K562 (cell line): ENCODE data around the gene TRMT112. TPM values are rescaled to one million over a fixed set of nuclear protein-coding genes. Genes with fewer than 3 reads are reported as not detected.

ENCODE experiments used
- EWSR1 ChIP-seq: fragments of 450-650 bp; IDR thresholded peaks from 2 replicates; pipeline ENCODE4 v1.6.1; 2018; ENCODE audit warnings: borderline replicate concordance, mild to moderate bottlenecking, low read depth, moderate library complexity; ENCODE audit not compliant: partially characterized antibody
- GATA2 ChIP-seq: sonication (generic); formaldehyde crosslinking; IDR thresholded peaks from 2 replicates; pipeline ENCODE4 v1.4.0; 2020; ENCODE audit warnings: mild to moderate bottlenecking, missing genetic modification reagents
- GATAD2B ChIP-seq: fragments of 450-650 bp; IDR thresholded peaks from 2 replicates; pipeline ENCODE4 v1.6.1; 2017; ENCODE audit warnings: mild to moderate bottlenecking, borderline replicate concordance
- HNRNPK ChIP-seq: fragments of 200-400 bp; formaldehyde crosslinking; IDR thresholded peaks from one replicate; pipeline ENCODE4 v1.6.1; 2018; ENCODE audit warnings: mild to moderate bottlenecking, low read depth, low read length; ENCODE audit not compliant: poor library complexity, severe bottlenecking
- IRF1 ChIP-seq: sonication (generic); formaldehyde crosslinking; IDR thresholded peaks from 2 replicates; pipeline ENCODE4 v1.8.0; 2022; ENCODE audit warnings: missing genetic modification reagents, mild to moderate bottlenecking, borderline replicate concordance
- L3MBTL2 ChIP-seq: fragments of 450-650 bp; IDR thresholded peaks from 2 replicates; pipeline ENCODE4 v1.6.1; 2016; ENCODE audit warnings: mild to moderate bottlenecking, moderate library complexity
- MTA3 ChIP-seq: fragments of 450-650 bp; formaldehyde crosslinking; IDR thresholded peaks from 2 replicates; pipeline ENCODE4 v1.6.1; 2017; ENCODE audit warnings: mild to moderate bottlenecking, borderline replicate concordance
- NCOR1 ChIP-seq: fragments of 450-650 bp; IDR thresholded peaks from 2 replicates; pipeline ENCODE4 v1.6.1; 2016; ENCODE audit warnings: mild to moderate bottlenecking, moderate library complexity
- NFATC3 ChIP-seq: fragments of 450-650 bp; IDR thresholded peaks from 2 replicates; pipeline ENCODE4 v1.6.1; 2017; ENCODE audit warnings: mild to moderate bottlenecking
- NR2F6 ChIP-seq: fragments of 450-650 bp; formaldehyde crosslinking; IDR thresholded peaks from 2 replicates; pipeline ENCODE4 v1.4.0; 2020; ENCODE audit warnings: mild to moderate bottlenecking
- PYGO2 ChIP-seq: fragments of 450-650 bp; IDR thresholded peaks from 2 replicates; pipeline ENCODE4 v1.6.1; 2016; ENCODE audit warnings: mild to moderate bottlenecking, missing genetic modification characterization, moderate library complexity, missing compliant biosample characterization
- RERE ChIP-seq: sonication (generic); formaldehyde crosslinking; IDR thresholded peaks from 2 replicates; pipeline ENCODE4 v1.8.0; 2023; ENCODE audit warnings: missing genetic modification reagents, mild to moderate bottlenecking, borderline replicate concordance
- RFX1 ChIP-seq: fragments of 450-650 bp; IDR thresholded peaks from 2 replicates; pipeline ENCODE4 v1.6.1; 2016; ENCODE audit warnings: mild to moderate bottlenecking, moderate library complexity
- ZBTB33 ChIP-seq: sonication (generic); formaldehyde crosslinking; IDR thresholded peaks from 2 replicates; pipeline ENCODE4 v1.8.1; 2023; ENCODE audit warnings: mild to moderate bottlenecking, missing genetic modification reagents
- ZC3H8 ChIP-seq: fragments of 450-650 bp; IDR thresholded peaks from 2 replicates; pipeline ENCODE4 v1.6.1; 2017
- polyA plus RNA-seq, 8 experiments: library from polyadenylated mRNA; depleted of rRNA in 4 of 8; stranded (reverse) in 5 of 8; unstranded in 3 of 8; fragments of >200 nt; fragmentation: Nextera tagmentation in 2 of 8; fragmentation: Illumina TruSeq in 1 of 8; extraction: Ambion mirVana in 2 of 8; extraction: Trizol in 1 of 8; gene quantifications; 2 replicates each; pipeline versions ENCODE4 v1.2.1 to v1.2.3, GENCODE V29; 2011 to 2014; ENCODE audit warnings: inconsistent platforms in 1 of 8, missing spikeins in 1 of 8
- total RNA-seq, 7 experiments: library from RNA; depleted of rRNA in 6 of 7; stranded (reverse); fragments of >200 nt in 6 of 7; fragmentation: Illumina TruSeq in 2 of 7; extraction: Trizol in 2 of 7; gene quantifications; 2 replicates each; pipeline versions ENCODE4 v1.2.1 to v1.2.3, GENCODE V29; 2011 to 2021; ENCODE audit warnings: low replicate concordance in 1 of 7
- TF ChIP-seq, protein P1 (sequence below): fragments of 250-450 bp; sonication (Bioruptor Pico); IDR thresholded peaks from 2 replicates; pipeline ENCODE4 v1.8.0; 2021; ENCODE audit warnings: borderline replicate concordance, mild to moderate bottlenecking, moderate library complexity; ENCODE audit not compliant: poor library complexity, severe bottlenecking
- TF ChIP-seq, protein P2 (sequence below): fragments of 450-650 bp; formaldehyde crosslinking; IDR thresholded peaks from 2 replicates; pipeline ENCODE4 v1.4.0; 2020; ENCODE audit warnings: mild to moderate bottlenecking, mixed read lengths

TRMT112 gene
- total and polyA plus RNA-seq, 9 of the 15 experiments (the other 6 are each of a cell fraction or from before 2014, with no cell fraction given), result 162 to 444 (median 300) TPM

DNA sequence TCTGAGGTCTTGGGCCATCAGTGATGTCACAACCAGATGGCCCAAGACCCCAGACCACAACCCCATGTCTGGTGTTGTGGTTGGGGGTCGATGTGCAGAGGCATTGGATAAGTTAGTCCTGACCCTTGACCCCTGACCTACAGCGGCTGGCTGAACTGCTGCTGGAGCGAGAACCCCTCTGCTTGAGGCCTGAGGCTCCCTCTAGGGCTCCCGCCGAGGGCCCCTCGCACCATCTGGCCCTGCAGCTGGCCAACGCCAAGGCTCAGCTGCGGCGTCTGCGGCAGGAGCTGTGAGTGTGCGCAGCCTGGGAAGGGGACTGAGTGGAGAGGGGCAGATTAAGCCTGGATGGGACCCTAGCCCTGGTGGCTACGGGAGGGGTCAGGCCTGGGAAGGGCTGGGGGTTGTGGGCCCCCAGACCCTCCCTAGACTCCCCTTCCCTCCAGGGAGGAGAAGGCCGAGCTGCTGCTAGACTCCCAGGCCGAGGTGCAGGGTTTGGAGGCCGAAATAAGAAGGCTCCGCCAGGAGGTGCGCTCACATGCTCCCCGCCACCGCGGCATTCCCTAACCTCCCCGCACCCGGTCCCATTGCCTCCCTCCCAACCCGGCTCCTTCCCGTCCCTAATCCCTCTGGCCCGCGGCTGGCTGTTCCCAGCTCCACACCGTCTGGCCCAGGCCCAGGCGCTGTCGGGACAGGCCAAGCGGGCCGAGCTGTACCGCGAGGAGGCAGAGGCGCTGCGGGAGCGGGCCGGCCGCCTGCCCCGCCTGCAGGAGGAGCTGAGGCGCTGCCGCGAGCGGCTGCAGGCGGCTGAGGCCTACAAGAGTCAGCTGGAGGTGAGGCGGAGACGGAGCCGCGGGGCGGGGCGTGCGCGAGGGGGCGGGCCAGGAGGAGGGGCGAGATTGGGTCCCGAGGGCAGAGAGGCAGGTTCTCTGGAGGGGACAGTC lies 24.8 kb upstream of the TRMT112 start (continued):
- TF ChIP-seq ZBTB33 (CRISPR knock-in tag), result peak; percentile 98
- TF ChIP-seq, protein P1, sequence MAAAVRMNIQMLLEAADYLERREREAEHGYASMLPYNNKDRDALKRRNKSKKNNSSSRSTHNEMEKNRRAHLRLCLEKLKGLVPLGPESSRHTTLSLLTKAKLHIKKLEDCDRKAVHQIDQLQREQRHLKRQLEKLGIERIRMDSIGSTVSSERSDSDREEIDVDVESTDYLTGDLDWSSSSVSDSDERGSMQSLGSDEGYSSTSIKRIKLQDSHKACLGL, result no peak
- no peak for TF ChIP-seq RERE (CRISPR knock-in tag)
- TF ChIP-seq MTA3, result peak; percentile 80
- TF ChIP-seq NR2F6, result no peak
- TF ChIP-seq PYGO2 (tag), result no peak
- no peak for TF ChIP-seq EWSR1
- TF ChIP-seq, protein P2, sequence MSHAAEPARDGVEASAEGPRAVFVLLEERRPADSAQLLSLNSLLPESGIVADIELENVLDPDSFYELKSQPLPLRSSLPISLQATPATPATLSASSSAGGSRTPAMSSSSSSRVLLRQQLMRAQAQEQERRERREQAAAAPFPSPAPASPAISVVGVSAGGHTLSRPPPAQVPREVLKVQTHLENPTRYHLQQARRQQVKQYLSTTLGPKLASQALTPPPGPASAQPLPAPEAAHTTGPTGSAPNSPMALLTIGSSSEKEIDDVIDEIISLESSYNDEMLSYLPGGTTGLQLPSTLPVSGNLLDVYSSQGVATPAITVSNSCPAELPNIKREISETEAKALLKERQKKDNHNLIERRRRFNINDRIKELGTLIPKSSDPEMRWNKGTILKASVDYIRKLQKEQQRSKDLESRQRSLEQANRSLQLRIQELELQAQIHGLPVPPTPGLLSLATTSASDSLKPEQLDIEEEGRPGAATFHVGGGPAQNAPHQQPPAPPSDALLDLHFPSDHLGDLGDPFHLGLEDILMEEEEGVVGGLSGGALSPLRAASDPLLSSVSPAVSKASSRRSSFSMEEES (CRISPR knock-in tag), result no peak
- TF ChIP-seq HNRNPK, result peak; percentile 87
- no peak for TF ChIP-seq RFX1
- TF ChIP-seq GATAD2B, result no peak
- TF ChIP-seq ZC3H8, result no peak
- TF ChIP-seq IRF1 (CRISPR knock-in tag), result no peak
- TF ChIP-seq NFATC3, result no peak
- TF ChIP-seq NCOR1, result no peak
- TF ChIP-seq L3MBTL2, result peak; percentile 90
- TF ChIP-seq GATA2, result no peak
